Endodermal cell (in vitro differentiated cells): ENCODE data around the gene NUP188. TPM values are rescaled to one million over a fixed set of nuclear protein-coding genes. Genes with fewer than 3 reads are reported as not detected.

Experiments used
- DNase-seq: peaks from one replicate; pipeline ENCODE4 v3.0.0-alpha.2; 2017
- H3K27ac ChIP-seq: 2 replicates; pipeline ENCODE4 v1.5.1; 2013; ENCODE audit warnings: mild to moderate bottlenecking, low read depth, low read length, moderate library complexity
- H3K27me3 ChIP-seq: 2 replicates; pipeline ENCODE4 v1.6.1; 2013; ENCODE audit warnings: mild to moderate bottlenecking, low read length, moderate library complexity; ENCODE audit not compliant: insufficient read depth, control insufficient read depth, poor library complexity, severe bottlenecking
- H3K36me3 ChIP-seq: 2 replicates; pipeline ENCODE4 v1.7.0; 2013; ENCODE audit warnings: mild to moderate bottlenecking, low read length, moderate library complexity; ENCODE audit not compliant: control insufficient read depth, insufficient read depth
- H3K4me1 ChIP-seq: one replicate; pipeline ENCODE4 v1.7.0; 2013; ENCODE audit warnings: low read length; ENCODE audit not compliant: control insufficient read depth, insufficient read depth
- H3K4me3 ChIP-seq: 2 replicates; pipeline ENCODE4 v1.5.1; 2013; ENCODE audit warnings: mild to moderate bottlenecking, low read length, moderate library complexity
- H3K9ac ChIP-seq: 2 replicates; pipeline ENCODE4 v1.6.1; 2013; ENCODE audit warnings: mild to moderate bottlenecking, low read length, moderate library complexity; ENCODE audit not compliant: poor library complexity, severe bottlenecking; ENCODE audit errors: extremely low read depth
- H3K9me3 ChIP-seq: 2 replicates; pipeline ENCODE4 v1.6.1; 2013; ENCODE audit warnings: mild to moderate bottlenecking, low read length, moderate library complexity; ENCODE audit not compliant: control insufficient read depth
- H3K27ac Mint-ChIP-seq: 2 replicates; pipeline ENCODE4 v1.8.0; 2020; ENCODE audit warnings: mixed read lengths
- H3K27me3 Mint-ChIP-seq: 2 replicates; pipeline ENCODE4 v1.8.0; 2021; ENCODE audit warnings: mild to moderate bottlenecking, mixed read lengths; ENCODE audit not compliant: insufficient read depth
- H3K36me3 Mint-ChIP-seq: 2 replicates; pipeline ENCODE4 v1.8.0; 2020; ENCODE audit warnings: low read depth, mixed read lengths
- H3K4me1 Mint-ChIP-seq: 2 replicates; pipeline ENCODE4 v1.8.0; 2020; ENCODE audit warnings: mixed read lengths
- H3K4me3 Mint-ChIP-seq: 2 replicates; pipeline ENCODE4 v1.8.0; 2020; ENCODE audit warnings: mild to moderate bottlenecking, moderate library complexity, mixed read lengths
- H3K9me3 Mint-ChIP-seq: 2 replicates; pipeline ENCODE4 v1.8.0; 2020; ENCODE audit warnings: mild to moderate bottlenecking, mixed read lengths
- WGBS, 2 experiments: methylation state at CpG; one replicate each; pipeline versions ENCODE4 v1.1.5 to v1.1.7; 2013; ENCODE audit warnings: missing lambda C conversion rate in 2 of 2, mixed read lengths in 1 of 2; ENCODE audit not compliant: insufficient coverage in 1 of 2, insufficient read length in 1 of 2; 5-methylcytosine and 5-hydroxymethylcytosine counted together
- total RNA-seq, 2 donors: library from RNA; stranded (reverse); fragmentation: NEBNext Ultra II Directional in 1 of 2; extraction: Animal tissue kit (Norgen Biotek cat#: 25700) in 1 of 2; gene quantifications; 2 replicates in 1 of 2; 3 replicates in 1 of 2; pipeline ENCODE4 v1.2.1, GENCODE V29; 2021
- TF ChIP-seq, protein P1 (sequence below): fragments of 200-600 bp; sonication (generic); conservative IDR thresholded peaks from 2 replicates; pipeline ENCODE4 v1.5.0; 2021; ENCODE audit warnings: antibody characterized with exemption, mild to moderate bottlenecking

NUP188 gene
- total RNA-seq, 2 donors from 2014 or later, result 89.8 to 94.8 TPM

DNA sequence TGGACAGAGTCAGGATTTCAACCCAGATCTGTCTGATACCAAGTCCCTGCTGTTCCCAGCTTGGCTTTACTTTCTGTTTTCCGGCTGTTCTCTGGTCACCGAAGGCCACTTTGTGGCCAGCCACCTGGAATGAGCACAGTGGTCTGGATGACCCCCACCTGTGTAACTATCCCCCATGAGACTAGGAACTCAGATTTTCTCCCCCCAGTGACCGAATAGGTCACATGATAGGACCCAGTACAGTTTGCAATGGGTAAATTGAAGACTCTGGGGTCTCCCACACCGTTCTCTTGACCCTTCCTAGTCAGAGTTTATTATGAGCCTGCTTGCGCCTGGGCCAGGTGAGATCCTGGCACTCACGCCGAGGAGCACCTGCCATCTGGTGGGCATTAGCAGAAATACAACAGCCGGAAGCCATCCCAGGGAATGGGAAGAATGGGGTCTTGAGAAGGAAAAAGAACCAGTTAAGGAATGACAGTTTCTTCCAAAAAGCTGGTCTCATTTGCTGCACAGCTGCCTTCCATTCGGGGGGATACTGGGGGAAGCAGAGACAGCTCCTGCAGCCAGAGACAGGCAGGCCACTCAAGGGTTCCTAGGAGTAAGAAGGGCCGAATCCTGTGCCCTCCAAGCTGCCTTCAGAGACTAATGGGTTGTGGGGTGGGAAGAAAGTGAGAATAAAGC lies 19.6 kb upstream of the NUP188 start:
- no peak overlapping the region for H3K27ac ChIP-seq
- Mint-ChIP-seq H3K36me3 (no peaks in the 10 kb centered on the region), H3K4me3 (no peak overlapping the region), H3K9me3 (no peaks in the 10 kb centered on the region), H3K27ac (peak overlapping the region; percentile 85), H3K27me3 (no peaks in the 10 kb centered on the region), H3K4me1 (peaks cover 4% of the 10 kb centered on the region)
- H3K27me3 ChIP-seq, result no peaks in the 10 kb centered on the region
- DNase-seq, result peak; percentile 93
- H3K9me3 ChIP-seq, result no peaks in the 10 kb centered on the region
- H3K36me3 ChIP-seq, result no peaks in the 10 kb centered on the region
- no peak overlapping the region for H3K4me3 ChIP-seq
- no peak overlapping the region for H3K9ac ChIP-seq
- TF ChIP-seq, protein P1, sequence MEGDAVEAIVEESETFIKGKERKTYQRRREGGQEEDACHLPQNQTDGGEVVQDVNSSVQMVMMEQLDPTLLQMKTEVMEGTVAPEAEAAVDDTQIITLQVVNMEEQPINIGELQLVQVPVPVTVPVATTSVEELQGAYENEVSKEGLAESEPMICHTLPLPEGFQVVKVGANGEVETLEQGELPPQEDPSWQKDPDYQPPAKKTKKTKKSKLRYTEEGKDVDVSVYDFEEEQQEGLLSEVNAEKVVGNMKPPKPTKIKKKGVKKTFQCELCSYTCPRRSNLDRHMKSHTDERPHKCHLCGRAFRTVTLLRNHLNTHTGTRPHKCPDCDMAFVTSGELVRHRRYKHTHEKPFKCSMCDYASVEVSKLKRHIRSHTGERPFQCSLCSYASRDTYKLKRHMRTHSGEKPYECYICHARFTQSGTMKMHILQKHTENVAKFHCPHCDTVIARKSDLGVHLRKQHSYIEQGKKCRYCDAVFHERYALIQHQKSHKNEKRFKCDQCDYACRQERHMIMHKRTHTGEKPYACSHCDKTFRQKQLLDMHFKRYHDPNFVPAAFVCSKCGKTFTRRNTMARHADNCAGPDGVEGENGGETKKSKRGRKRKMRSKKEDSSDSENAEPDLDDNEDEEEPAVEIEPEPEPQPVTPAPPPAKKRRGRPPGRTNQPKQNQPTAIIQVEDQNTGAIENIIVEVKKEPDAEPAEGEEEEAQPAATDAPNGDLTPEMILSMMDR, result peak; percentile 89
- 37 to 42% methylated on average over 9 to 10 of the region's 10 CpGs for WGBS, 2 experiments
- no peaks in the 10 kb centered on the region for H3K4me1 ChIP-seq

DNA sequence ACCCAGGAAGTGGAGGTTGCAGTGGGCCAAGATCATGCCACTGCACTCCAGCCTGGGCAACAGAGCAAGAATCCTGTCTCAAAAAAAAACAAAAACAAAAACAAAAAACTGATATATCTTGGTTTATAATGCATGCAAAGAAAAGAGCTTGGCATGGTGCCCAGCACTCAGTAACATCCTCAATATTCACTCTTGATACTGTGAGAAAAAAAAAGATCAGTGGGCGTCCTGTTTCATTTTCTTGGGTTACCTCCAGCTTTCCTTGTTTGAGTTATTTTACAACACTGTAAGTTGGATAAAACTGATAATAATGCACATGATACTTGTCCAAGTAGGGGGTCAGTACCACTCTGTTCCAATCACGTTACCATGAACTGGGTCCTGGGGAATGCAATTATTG lies 18.9 kb upstream of the NUP188 start:
- Histone ChIP-seq H3K27me3 (no peaks in the 10 kb centered on the region), H3K27ac (no peak overlapping the region), H3K36me3 (no peaks in the 10 kb centered on the region), H3K9ac (no peak overlapping the region), H3K9me3 (no peaks in the 10 kb centered on the region), H3K4me3 (no peak overlapping the region), H3K4me1 (no peaks in the 10 kb centered on the region)
- H3K9me3 Mint-ChIP-seq, result no peaks in the 10 kb centered on the region
- no peak overlapping the region for H3K4me3 Mint-ChIP-seq
- no peaks in the 10 kb centered on the region for H3K27me3 Mint-ChIP-seq
- H3K4me1 Mint-ChIP-seq, result peaks cover 4% of the 10 kb centered on the region
- no peak overlapping the region for H3K27ac Mint-ChIP-seq
- TF ChIP-seq, protein P1, result no peak
- no peak for DNase-seq
- no peaks in the 10 kb centered on the region for H3K36me3 Mint-ChIP-seq
- 83 to 92% methylated on average over 1 to 2 of the region's 2 CpGs for WGBS, 2 experiments

DNA sequence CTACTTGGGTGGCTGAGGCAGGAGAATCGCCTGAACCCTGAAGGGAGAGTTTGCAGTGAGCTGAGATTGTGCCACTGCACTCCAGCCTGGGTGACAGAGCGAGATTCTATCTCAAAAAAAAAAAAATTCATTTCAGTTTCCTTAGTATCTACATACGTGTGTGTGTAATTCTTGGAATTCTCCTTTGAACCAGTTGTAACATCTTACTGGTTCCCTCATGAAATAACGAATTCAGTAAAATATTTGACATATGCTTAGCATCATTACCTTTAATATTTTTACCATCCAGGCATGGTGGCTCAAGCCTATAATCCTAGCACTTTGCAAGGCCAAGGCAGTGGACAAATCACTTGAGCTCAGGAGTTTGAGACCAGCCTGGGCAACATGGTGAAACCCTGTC lies 17.9 kb upstream of the NUP188 start:
- Histone ChIP-seq H3K4me1 (no peaks in the 10 kb centered on the region), H3K27me3 (no peaks in the 10 kb centered on the region), H3K9ac (no peak overlapping the region), H3K4me3 (no peak overlapping the region), H3K36me3 (no peaks in the 10 kb centered on the region), H3K9me3 (no peaks in the 10 kb centered on the region), H3K27ac (no peak overlapping the region)
- TF ChIP-seq, protein P1, result no peak
- Mint-ChIP-seq H3K36me3 (no peaks in the 10 kb centered on the region), H3K4me1 (peaks cover 4% of the 10 kb centered on the region), H3K27ac (no peak overlapping the region), H3K4me3 (no peak overlapping the region), H3K9me3 (no peaks in the 10 kb centered on the region), H3K27me3 (no peaks in the 10 kb centered on the region)
- WGBS, 2 experiments, result 84 to 91% methylated on average over 3 to 4 of the region's 4 CpGs
- no peak for DNase-seq
